ENCODE measurements around the gene RAB26. TPM values are rescaled to one million over a fixed set of nuclear protein-coding genes. Genes with fewer than 3 reads are reported as not detected.
"Not testable (repeated sequence)": the region's sequence is repeated elsewhere in the genome, so short reads cannot be mapped to it uniquely, and the experiment has no call there.

Gene RAB26
- total and polyA plus RNA-seq, 2 donors from 2014 or later = 1.5 to 3.0 TPM

GRCh38 chr16:2124377-2124693, 24.1 kb upstream of the RAB26 start:
- H3K36me3 ChIP-seq (ENCODE audit: control insufficient read depth in 2 of 3, insufficient read depth in 3 of 3, low read length in 3 of 3); intact Hi-C loops (cut with DNase I); FAIRE-seq; H3K9me3 ChIP-seq (ENCODE audit: control insufficient read depth in 2 of 3, insufficient read depth in 1 of 3, low read length in 3 of 3); H3K27me3 ChIP-seq (ENCODE audit: control insufficient read depth, insufficient read depth, low read length); H3K4me3 ChIP-seq (ENCODE audit: low read length in 3 of 3); H3K9ac ChIP-seq (ENCODE audit: low read length in 3 of 3): not testable (repeated sequence)
- DNase-seq = peak in 2 of 5 donors; percentile 14 to 61
- H3K4me1 ChIP-seq (ENCODE audit: control insufficient read depth in 2 of 3, insufficient read depth in 2 of 3, low read depth in 1 of 3, low read length in 3 of 3) = peaks cover 0 to 18% (median 0%) of the 10 kb centered on the region in 3 donors
- H3K27ac ChIP-seq (ENCODE audit: low read depth in 2 of 2, low read length in 2 of 2) = peak overlapping the region; percentile 76 to 80

- Histone ChIP-seq H3K9ac (ENCODE audit: low read length in 3 of 3) (peak overlapping the region in 1 of 3 donors; percentile 26), H3K4me1 (ENCODE audit: control insufficient read depth in 2 of 3, insufficient read depth in 2 of 3, low read depth in 1 of 3, low read length in 3 of 3) (peaks cover 0 to 18% (median 0%) of the 10 kb centered on the region in 3 donors), H3K27ac (ENCODE audit: low read depth in 2 of 2, low read length in 2 of 2) (peak overlapping the region; percentile 76 to 85)
- H3K4me3 ChIP-seq (ENCODE audit: low read length in 3 of 3); H3K9me3 ChIP-seq (ENCODE audit: control insufficient read depth in 2 of 3, insufficient read depth in 1 of 3, low read length in 3 of 3); FAIRE-seq; H3K27me3 ChIP-seq (ENCODE audit: control insufficient read depth, insufficient read depth, low read length); intact Hi-C loops (cut with DNase I); H3K36me3 ChIP-seq (ENCODE audit: control insufficient read depth in 2 of 3, insufficient read depth in 3 of 3, low read length in 3 of 3): not testable (repeated sequence)
- peak; percentile 75 to 86 (median 85) for DNase-seq
Measured at GRCh38 chr16:2124694-2125444, 23.6 kb upstream of the RAB26 start.

- H3K4me3 ChIP-seq (ENCODE audit: low read length in 3 of 3); H3K27me3 ChIP-seq (ENCODE audit: control insufficient read depth, insufficient read depth, low read length); H3K36me3 ChIP-seq (ENCODE audit: control insufficient read depth in 2 of 3, insufficient read depth in 3 of 3, low read length in 3 of 3); intact Hi-C loops (cut with DNase I); FAIRE-seq; H3K9me3 ChIP-seq (ENCODE audit: control insufficient read depth in 2 of 3, insufficient read depth in 1 of 3, low read length in 3 of 3): not testable (repeated sequence)
- DNase-seq = peak in 2 of 5 donors; percentile 75 to 76
- peak overlapping the region in 1 of 3 donors; percentile 26 for H3K9ac ChIP-seq (ENCODE audit: low read length in 3 of 3)
- H3K27ac ChIP-seq (ENCODE audit: low read depth in 2 of 2, low read length in 2 of 2) = peak overlapping the region; percentile 76 to 85
- peaks cover 0 to 18% (median 0%) of the 10 kb centered on the region in 3 donors for H3K4me1 ChIP-seq (ENCODE audit: control insufficient read depth in 2 of 3, insufficient read depth in 2 of 3, low read depth in 1 of 3, low read length in 3 of 3)
Measured at GRCh38 chr16:2125609-2126008, 22.8 kb upstream of the RAB26 start.

GRCh38 chr16:2126161-2126743, 22.2 kb upstream of the RAB26 start:
- DNase-seq = peak in 1 of 5 donors; percentile 68
- H3K4me3 ChIP-seq (ENCODE audit: low read length in 3 of 3); H3K27me3 ChIP-seq (ENCODE audit: control insufficient read depth, insufficient read depth, low read length); FAIRE-seq; H3K9ac ChIP-seq (ENCODE audit: low read length in 3 of 3); H3K9me3 ChIP-seq (ENCODE audit: control insufficient read depth in 2 of 3, insufficient read depth in 1 of 3, low read length in 3 of 3); H3K36me3 ChIP-seq (ENCODE audit: control insufficient read depth in 2 of 3, insufficient read depth in 3 of 3, low read length in 3 of 3); intact Hi-C loops (cut with DNase I): not testable (repeated sequence)
- peak overlapping the region in 1 of 2 donors; percentile 22 for H3K27ac ChIP-seq (ENCODE audit: low read depth in 2 of 2, low read length in 2 of 2)
- peaks cover 0 to 18% (median 0%) of the 10 kb centered on the region in 3 donors for H3K4me1 ChIP-seq (ENCODE audit: control insufficient read depth in 2 of 3, insufficient read depth in 2 of 3, low read depth in 1 of 3, low read length in 3 of 3)

- H3K27me3 ChIP-seq (ENCODE audit: control insufficient read depth, insufficient read depth, low read length); intact Hi-C loops (cut with DNase I); H3K9me3 ChIP-seq (ENCODE audit: control insufficient read depth in 2 of 3, insufficient read depth in 1 of 3, low read length in 3 of 3); H3K36me3 ChIP-seq (ENCODE audit: control insufficient read depth in 2 of 3, insufficient read depth in 3 of 3, low read length in 3 of 3); FAIRE-seq; H3K9ac ChIP-seq (ENCODE audit: low read length in 3 of 3); H3K27ac ChIP-seq (ENCODE audit: low read depth in 2 of 2, low read length in 2 of 2); H3K4me3 ChIP-seq (ENCODE audit: low read length in 3 of 3): not testable (repeated sequence)
- H3K4me1 ChIP-seq (ENCODE audit: control insufficient read depth in 2 of 3, insufficient read depth in 2 of 3, low read depth in 1 of 3, low read length in 3 of 3) = peaks cover 0 to 18% (median 0%) of the 10 kb centered on the region in 3 donors
- DNase-seq = peak in 2 of 5 donors; percentile 76 to 86
Measured at GRCh38 chr16:2126928-2127556, 21.4 kb upstream of the RAB26 start.

GRCh38 chr16:2127630-2128280, 20.7 kb upstream of the RAB26 start:
- peaks cover 0 to 18% (median 0%) of the 10 kb centered on the region in 3 donors for H3K4me1 ChIP-seq (ENCODE audit: control insufficient read depth in 2 of 3, insufficient read depth in 2 of 3, low read depth in 1 of 3, low read length in 3 of 3)
- H3K36me3 ChIP-seq (ENCODE audit: control insufficient read depth in 2 of 3, insufficient read depth in 3 of 3, low read length in 3 of 3); H3K4me3 ChIP-seq (ENCODE audit: low read length in 3 of 3); FAIRE-seq; H3K9me3 ChIP-seq (ENCODE audit: control insufficient read depth in 2 of 3, insufficient read depth in 1 of 3, low read length in 3 of 3); intact Hi-C loops (cut with DNase I); H3K9ac ChIP-seq (ENCODE audit: low read length in 3 of 3); H3K27me3 ChIP-seq (ENCODE audit: control insufficient read depth, insufficient read depth, low read length); H3K27ac ChIP-seq (ENCODE audit: low read depth in 2 of 2, low read length in 2 of 2): not testable (repeated sequence)
- DNase-seq = peak; percentile 34 to 86 (median 67)

- H3K4me3 ChIP-seq (ENCODE audit: low read length in 3 of 3); H3K27ac ChIP-seq (ENCODE audit: low read depth in 2 of 2, low read length in 2 of 2); DNase-seq; H3K9me3 ChIP-seq (ENCODE audit: control insufficient read depth in 2 of 3, insufficient read depth in 1 of 3, low read length in 3 of 3); H3K36me3 ChIP-seq (ENCODE audit: control insufficient read depth in 2 of 3, insufficient read depth in 3 of 3, low read length in 3 of 3); FAIRE-seq; H3K27me3 ChIP-seq (ENCODE audit: control insufficient read depth, insufficient read depth, low read length); intact Hi-C loops (cut with DNase I); H3K9ac ChIP-seq (ENCODE audit: low read length in 3 of 3): not testable (repeated sequence)
- H3K4me1 ChIP-seq (ENCODE audit: control insufficient read depth in 2 of 3, insufficient read depth in 2 of 3, low read depth in 1 of 3, low read length in 3 of 3) = peaks cover 0 to 18% (median 0%) of the 10 kb centered on the region in 3 donors
Measured at GRCh38 chr16:2129251-2129650, 19.2 kb upstream of the RAB26 start.
